WTC11 (cell line): ENCODE results near the gene SUPT7L. TPM values are rescaled to one million over a fixed set of nuclear protein-coding genes. Genes with fewer than 3 reads are reported as not detected.

Experiments used
- ATAC-seq: fragments of 200-7000 bp; cut with Tn5 transposase; 2 replicates; pipeline ENCODE4 v1.10.0; 2021; ENCODE audit warnings: mild to moderate bottlenecking, moderate library complexity
- CTCF ChIA-PET: fragments of 300-600 bp; sonication (Branson Sonifier 250); formaldehyde crosslinking; loops from one replicate; lab custom pipeline; 2021; ENCODE audit warnings: antibody characterized with exemption; lab: Charles Lee
- POLR2A ChIA-PET: fragments of 350-600 bp; sonication (Branson Sonifier 250); formaldehyde crosslinking; loops from one replicate; lab custom pipeline; 2021; ENCODE audit warnings: antibody characterized with exemption; lab: Charles Lee
- DNase-seq: peaks from one replicate; pipeline ENCODE4 v3.0.0; 2021; ENCODE audit warnings: low spot score
- H3K27ac Mint-ChIP-seq: 2 replicates; pipeline ENCODE4 v1.8.0; 2021; ENCODE audit warnings: mixed read lengths
- H3K27me3 Mint-ChIP-seq: 2 replicates; pipeline ENCODE4 v1.8.0; 2021; ENCODE audit warnings: low read depth, mild to moderate bottlenecking, moderate library complexity, mixed read lengths
- H3K36me3 Mint-ChIP-seq: 2 replicates; pipeline ENCODE4 v1.8.0; 2021; ENCODE audit warnings: mixed read lengths
- H3K4me1 Mint-ChIP-seq: 2 replicates; pipeline ENCODE4 v1.8.0; 2022; ENCODE audit warnings: mixed read lengths
- H3K4me3 Mint-ChIP-seq: 2 replicates; pipeline ENCODE4 v1.8.0; 2021; ENCODE audit warnings: mild to moderate bottlenecking, moderate library complexity, mixed read lengths
- H3K9me3 Mint-ChIP-seq: 2 replicates; pipeline ENCODE4 v1.8.0; 2021; ENCODE audit warnings: mixed read lengths
- ESRRA ChIP-seq: sonication (generic); formaldehyde crosslinking; IDR thresholded peaks from 2 replicates; pipeline ENCODE4 v1.8.1; 2022; ENCODE audit warnings: mild to moderate bottlenecking, missing genetic modification reagents, borderline replicate concordance
- FOXP1 ChIP-seq: sonication (generic); formaldehyde crosslinking; IDR thresholded peaks from 2 replicates; pipeline ENCODE4 v1.8.0; 2022; ENCODE audit warnings: missing genetic modification reagents, mild to moderate bottlenecking, moderate library complexity, borderline replicate concordance
- HMGA2 ChIP-seq: fragments of 250-450 bp; sonication (Bioruptor Pico); IDR thresholded peaks from 2 replicates; pipeline ENCODE4 v1.4.0; 2021; ENCODE audit warnings: mild to moderate bottlenecking, moderate library complexity
- MXD4 ChIP-seq: fragments of 250-450 bp; sonication (Bioruptor Pico); IDR thresholded peaks from 2 replicates; pipeline ENCODE4 v1.8.0; 2021; ENCODE audit warnings: mild to moderate bottlenecking, moderate library complexity, borderline replicate concordance
- NFYB ChIP-seq: sonication (generic); formaldehyde crosslinking; conservative IDR thresholded peaks from 2 replicates; pipeline ENCODE4 v1.8.0; 2022; ENCODE audit warnings: low read depth, missing genetic modification reagents
- PRRX2 ChIP-seq: fragments of 250-450 bp; sonication (Bioruptor Pico); IDR thresholded peaks from 2 replicates; pipeline ENCODE4 v1.8.0; 2021; ENCODE audit warnings: mild to moderate bottlenecking
- SMAD3 ChIP-seq: sonication (generic); formaldehyde crosslinking; IDR thresholded peaks from 2 replicates; pipeline ENCODE4 v1.8.0; 2022; ENCODE audit warnings: missing genetic modification reagents, mild to moderate bottlenecking, borderline replicate concordance
- ZNF396 ChIP-seq: fragments of 250-450 bp; sonication (Bioruptor Pico); IDR thresholded peaks from 2 replicates; pipeline ENCODE4 v1.8.0; 2021; ENCODE audit warnings: mild to moderate bottlenecking, moderate library complexity, borderline replicate concordance
- ZNF416 ChIP-seq: fragments of 250-450 bp; sonication (Bioruptor Pico); IDR thresholded peaks from 2 replicates; pipeline ENCODE4 v1.9.0; 2021; ENCODE audit warnings: mild to moderate bottlenecking, inconsistent platforms
- total RNA-seq: library from RNA; stranded (reverse); gene quantifications from 3 replicates; pipeline ENCODE4 v1.2.3, GENCODE V29; 2021
- TF ChIP-seq, protein P1 (sequence below): sonication (generic); formaldehyde crosslinking; conservative IDR thresholded peaks from 2 replicates; pipeline ENCODE4 v1.8.1; 2022; ENCODE audit warnings: mild to moderate bottlenecking, missing genetic modification reagents
- TF ChIP-seq, protein P2 (sequence below): fragments of 250-450 bp; sonication (Bioruptor Pico); IDR thresholded peaks from 2 replicates; pipeline ENCODE4 v1.9.0; 2021; ENCODE audit warnings: mild to moderate bottlenecking
- TF ChIP-seq, protein P3 (sequence below): sonication (generic); formaldehyde crosslinking; IDR thresholded peaks from 2 replicates; pipeline ENCODE4 v1.8.1; 2023; ENCODE audit warnings: mild to moderate bottlenecking, missing genetic modification reagents, moderate library complexity
- TF ChIP-seq, protein P4 (sequence below): sonication (generic); formaldehyde crosslinking; IDR thresholded peaks from 2 replicates; pipeline ENCODE4 v1.8.1; 2022; ENCODE audit warnings: mild to moderate bottlenecking, missing genetic modification reagents, moderate library complexity, borderline replicate concordance
- TF ChIP-seq, protein P5 (sequence below): fragments of 200-600 bp; IDR thresholded peaks from 2 replicates; pipeline ENCODE4 v1.8.0; 2022; ENCODE audit warnings: antibody characterized with exemption
- TF ChIP-seq, protein P6 (sequence below): sonication (generic); formaldehyde crosslinking; conservative IDR thresholded peaks from 2 replicates; pipeline ENCODE4 v1.8.1; 2023; ENCODE audit warnings: mild to moderate bottlenecking, low read depth, missing genetic modification reagents, moderate library complexity
- TF ChIP-seq, protein P7 (sequence below): sonication (generic); formaldehyde crosslinking; IDR thresholded peaks from 2 replicates; pipeline ENCODE4 v1.8.1; 2023; ENCODE audit warnings: mild to moderate bottlenecking, missing genetic modification reagents, borderline replicate concordance
- TF ChIP-seq, protein P8 (sequence below): sonication (generic); formaldehyde crosslinking; IDR thresholded peaks from 2 replicates; pipeline ENCODE4 v1.8.1; 2023; ENCODE audit warnings: mild to moderate bottlenecking, missing genetic modification reagents
- TF ChIP-seq, protein P9 (sequence below): sonication (generic); formaldehyde crosslinking; IDR thresholded peaks from 2 replicates; pipeline ENCODE4 v1.8.1; 2023; ENCODE audit warnings: mild to moderate bottlenecking, missing genetic modification reagents, moderate library complexity

SUPT7L gene
- total RNA-seq, 1 experiment from 2014 or later: 22.6 TPM

DNA sequence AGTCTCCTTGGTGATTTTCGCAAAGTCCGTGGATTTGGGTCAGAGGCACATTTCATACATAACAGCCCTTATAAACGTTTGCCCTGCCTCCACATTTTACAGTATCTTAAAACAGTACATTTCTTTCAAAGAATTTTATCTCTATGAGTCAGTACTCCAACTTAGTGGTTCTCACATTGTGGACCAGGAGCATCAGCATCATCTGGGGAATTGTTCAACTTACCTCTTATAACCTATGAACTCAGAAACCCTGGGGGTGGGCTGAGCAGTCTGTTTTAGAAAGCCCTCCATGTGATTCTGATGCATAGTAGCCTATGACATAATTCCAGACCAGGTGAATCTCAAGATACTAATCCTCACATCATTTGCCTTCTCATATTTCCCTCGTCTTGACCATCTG lies 12.4 kb downstream of the SUPT7L start:
- ATAC-seq (no peak), DNase-seq (no peak)
- ChIA-PET POLR2A (no interaction called here), CTCF (no interaction called here)
- peaks cover 62% of the 10 kb centered on the region for H3K36me3 Mint-ChIP-seq
- no peak overlapping the region for H3K27ac Mint-ChIP-seq
- no peaks in the 10 kb centered on the region for H3K27me3 Mint-ChIP-seq
- no peak for TF ChIP-seq HMGA2 (CRISPR knock-in tag)
- no peak for TF ChIP-seq MXD4 (CRISPR knock-in tag)
- TF ChIP-seq, protein P1, sequence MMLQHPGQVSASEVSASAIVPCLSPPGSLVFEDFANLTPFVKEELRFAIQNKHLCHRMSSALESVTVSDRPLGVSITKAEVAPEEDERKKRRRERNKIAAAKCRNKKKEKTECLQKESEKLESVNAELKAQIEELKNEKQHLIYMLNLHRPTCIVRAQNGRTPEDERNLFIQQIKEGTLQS: no peak
- TF ChIP-seq ZNF396 (CRISPR knock-in tag): no peak
- TF ChIP-seq, protein P2, sequence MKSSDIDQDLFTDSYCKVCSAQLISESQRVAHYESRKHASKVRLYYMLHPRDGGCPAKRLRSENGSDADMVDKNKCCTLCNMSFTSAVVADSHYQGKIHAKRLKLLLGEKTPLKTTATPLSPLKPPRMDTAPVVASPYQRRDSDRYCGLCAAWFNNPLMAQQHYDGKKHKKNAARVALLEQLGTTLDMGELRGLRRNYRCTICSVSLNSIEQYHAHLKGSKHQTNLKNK (CRISPR knock-in tag): no peak
- no peak for TF ChIP-seq ESRRA
- TF ChIP-seq, protein P3, sequence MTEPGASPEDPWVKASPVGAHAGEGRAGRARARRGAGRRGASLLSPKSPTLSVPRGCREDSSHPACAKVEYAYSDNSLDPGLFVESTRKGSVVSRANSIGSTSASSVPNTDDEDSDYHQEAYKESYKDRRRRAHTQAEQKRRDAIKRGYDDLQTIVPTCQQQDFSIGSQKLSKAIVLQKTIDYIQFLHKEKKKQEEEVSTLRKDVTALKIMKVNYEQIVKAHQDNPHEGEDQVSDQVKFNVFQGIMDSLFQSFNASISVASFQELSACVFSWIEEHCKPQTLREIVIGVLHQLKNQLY: no peak
- TF ChIP-seq, protein P4, sequence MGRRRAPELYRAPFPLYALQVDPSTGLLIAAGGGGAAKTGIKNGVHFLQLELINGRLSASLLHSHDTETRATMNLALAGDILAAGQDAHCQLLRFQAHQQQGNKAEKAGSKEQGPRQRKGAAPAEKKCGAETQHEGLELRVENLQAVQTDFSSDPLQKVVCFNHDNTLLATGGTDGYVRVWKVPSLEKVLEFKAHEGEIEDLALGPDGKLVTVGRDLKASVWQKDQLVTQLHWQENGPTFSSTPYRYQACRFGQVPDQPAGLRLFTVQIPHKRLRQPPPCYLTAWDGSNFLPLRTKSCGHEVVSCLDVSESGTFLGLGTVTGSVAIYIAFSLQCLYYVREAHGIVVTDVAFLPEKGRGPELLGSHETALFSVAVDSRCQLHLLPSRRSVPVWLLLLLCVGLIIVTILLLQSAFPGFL: no peak
- TF ChIP-seq NFYB (CRISPR knock-in tag): no peak
- TF ChIP-seq FOXP1: no peak
- TF ChIP-seq, protein P5, sequence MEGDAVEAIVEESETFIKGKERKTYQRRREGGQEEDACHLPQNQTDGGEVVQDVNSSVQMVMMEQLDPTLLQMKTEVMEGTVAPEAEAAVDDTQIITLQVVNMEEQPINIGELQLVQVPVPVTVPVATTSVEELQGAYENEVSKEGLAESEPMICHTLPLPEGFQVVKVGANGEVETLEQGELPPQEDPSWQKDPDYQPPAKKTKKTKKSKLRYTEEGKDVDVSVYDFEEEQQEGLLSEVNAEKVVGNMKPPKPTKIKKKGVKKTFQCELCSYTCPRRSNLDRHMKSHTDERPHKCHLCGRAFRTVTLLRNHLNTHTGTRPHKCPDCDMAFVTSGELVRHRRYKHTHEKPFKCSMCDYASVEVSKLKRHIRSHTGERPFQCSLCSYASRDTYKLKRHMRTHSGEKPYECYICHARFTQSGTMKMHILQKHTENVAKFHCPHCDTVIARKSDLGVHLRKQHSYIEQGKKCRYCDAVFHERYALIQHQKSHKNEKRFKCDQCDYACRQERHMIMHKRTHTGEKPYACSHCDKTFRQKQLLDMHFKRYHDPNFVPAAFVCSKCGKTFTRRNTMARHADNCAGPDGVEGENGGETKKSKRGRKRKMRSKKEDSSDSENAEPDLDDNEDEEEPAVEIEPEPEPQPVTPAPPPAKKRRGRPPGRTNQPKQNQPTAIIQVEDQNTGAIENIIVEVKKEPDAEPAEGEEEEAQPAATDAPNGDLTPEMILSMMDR: no peak
- no peak for TF ChIP-seq ZNF416 (CRISPR knock-in tag)
- TF ChIP-seq PRRX2 (CRISPR knock-in tag): no peak
- TF ChIP-seq, protein P6, sequence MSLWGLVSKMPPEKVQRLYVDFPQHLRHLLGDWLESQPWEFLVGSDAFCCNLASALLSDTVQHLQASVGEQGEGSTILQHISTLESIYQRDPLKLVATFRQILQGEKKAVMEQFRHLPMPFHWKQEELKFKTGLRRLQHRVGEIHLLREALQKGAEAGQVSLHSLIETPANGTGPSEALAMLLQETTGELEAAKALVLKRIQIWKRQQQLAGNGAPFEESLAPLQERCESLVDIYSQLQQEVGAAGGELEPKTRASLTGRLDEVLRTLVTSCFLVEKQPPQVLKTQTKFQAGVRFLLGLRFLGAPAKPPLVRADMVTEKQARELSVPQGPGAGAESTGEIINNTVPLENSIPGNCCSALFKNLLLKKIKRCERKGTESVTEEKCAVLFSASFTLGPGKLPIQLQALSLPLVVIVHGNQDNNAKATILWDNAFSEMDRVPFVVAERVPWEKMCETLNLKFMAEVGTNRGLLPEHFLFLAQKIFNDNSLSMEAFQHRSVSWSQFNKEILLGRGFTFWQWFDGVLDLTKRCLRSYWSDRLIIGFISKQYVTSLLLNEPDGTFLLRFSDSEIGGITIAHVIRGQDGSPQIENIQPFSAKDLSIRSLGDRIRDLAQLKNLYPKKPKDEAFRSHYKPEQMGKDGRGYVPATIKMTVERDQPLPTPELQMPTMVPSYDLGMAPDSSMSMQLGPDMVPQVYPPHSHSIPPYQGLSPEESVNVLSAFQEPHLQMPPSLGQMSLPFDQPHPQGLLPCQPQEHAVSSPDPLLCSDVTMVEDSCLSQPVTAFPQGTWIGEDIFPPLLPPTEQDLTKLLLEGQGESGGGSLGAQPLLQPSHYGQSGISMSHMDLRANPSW: no peak
- TF ChIP-seq, protein P7, sequence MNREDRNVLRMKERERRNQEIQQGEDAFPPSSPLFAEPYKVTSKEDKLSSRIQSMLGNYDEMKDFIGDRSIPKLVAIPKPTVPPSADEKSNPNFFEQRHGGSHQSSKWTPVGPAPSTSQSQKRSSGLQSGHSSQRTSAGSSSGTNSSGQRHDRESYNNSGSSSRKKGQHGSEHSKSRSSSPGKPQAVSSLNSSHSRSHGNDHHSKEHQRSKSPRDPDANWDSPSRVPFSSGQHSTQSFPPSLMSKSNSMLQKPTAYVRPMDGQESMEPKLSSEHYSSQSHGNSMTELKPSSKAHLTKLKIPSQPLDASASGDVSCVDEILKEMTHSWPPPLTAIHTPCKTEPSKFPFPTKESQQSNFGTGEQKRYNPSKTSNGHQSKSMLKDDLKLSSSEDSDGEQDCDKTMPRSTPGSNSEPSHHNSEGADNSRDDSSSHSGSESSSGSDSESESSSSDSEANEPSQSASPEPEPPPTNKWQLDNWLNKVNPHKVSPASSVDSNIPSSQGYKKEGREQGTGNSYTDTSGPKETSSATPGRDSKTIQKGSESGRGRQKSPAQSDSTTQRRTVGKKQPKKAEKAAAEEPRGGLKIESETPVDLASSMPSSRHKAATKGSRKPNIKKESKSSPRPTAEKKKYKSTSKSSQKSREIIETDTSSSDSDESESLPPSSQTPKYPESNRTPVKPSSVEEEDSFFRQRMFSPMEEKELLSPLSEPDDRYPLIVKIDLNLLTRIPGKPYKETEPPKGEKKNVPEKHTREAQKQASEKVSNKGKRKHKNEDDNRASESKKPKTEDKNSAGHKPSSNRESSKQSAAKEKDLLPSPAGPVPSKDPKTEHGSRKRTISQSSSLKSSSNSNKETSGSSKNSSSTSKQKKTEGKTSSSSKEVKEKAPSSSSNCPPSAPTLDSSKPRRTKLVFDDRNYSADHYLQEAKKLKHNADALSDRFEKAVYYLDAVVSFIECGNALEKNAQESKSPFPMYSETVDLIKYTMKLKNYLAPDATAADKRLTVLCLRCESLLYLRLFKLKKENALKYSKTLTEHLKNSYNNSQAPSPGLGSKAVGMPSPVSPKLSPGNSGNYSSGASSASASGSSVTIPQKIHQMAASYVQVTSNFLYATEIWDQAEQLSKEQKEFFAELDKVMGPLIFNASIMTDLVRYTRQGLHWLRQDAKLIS (CRISPR knock-in tag): no peak
- TF ChIP-seq SMAD3 (CRISPR knock-in tag): no peak
- TF ChIP-seq, protein P8, sequence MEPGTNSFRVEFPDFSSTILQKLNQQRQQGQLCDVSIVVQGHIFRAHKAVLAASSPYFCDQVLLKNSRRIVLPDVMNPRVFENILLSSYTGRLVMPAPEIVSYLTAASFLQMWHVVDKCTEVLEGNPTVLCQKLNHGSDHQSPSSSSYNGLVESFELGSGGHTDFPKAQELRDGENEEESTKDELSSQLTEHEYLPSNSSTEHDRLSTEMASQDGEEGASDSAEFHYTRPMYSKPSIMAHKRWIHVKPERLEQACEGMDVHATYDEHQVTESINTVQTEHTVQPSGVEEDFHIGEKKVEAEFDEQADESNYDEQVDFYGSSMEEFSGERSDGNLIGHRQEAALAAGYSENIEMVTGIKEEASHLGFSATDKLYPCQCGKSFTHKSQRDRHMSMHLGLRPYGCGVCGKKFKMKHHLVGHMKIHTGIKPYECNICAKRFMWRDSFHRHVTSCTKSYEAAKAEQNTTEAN (CRISPR knock-in tag): no peak
- TF ChIP-seq, protein P9, sequence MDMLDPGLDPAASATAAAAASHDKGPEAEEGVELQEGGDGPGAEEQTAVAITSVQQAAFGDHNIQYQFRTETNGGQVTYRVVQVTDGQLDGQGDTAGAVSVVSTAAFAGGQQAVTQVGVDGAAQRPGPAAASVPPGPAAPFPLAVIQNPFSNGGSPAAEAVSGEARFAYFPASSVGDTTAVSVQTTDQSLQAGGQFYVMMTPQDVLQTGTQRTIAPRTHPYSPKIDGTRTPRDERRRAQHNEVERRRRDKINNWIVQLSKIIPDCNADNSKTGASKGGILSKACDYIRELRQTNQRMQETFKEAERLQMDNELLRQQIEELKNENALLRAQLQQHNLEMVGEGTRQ: no peak
- H3K4me3 Mint-ChIP-seq: no peak overlapping the region
- no peaks in the 10 kb centered on the region; the same call in 1 of the 2 replicates for H3K4me1 Mint-ChIP-seq
- H3K9me3 Mint-ChIP-seq: no peaks in the 10 kb centered on the region
